ENCODE data around the gene PRMT9. TPM values are rescaled to one million over a fixed set of nuclear protein-coding genes. Genes with fewer than 3 reads are reported as not detected.

The PRMT9 gene
- total RNA-seq, 5 donors from 2014 or later (not counting 1 experiment from before 2014, with no cell fraction given): 9.8 to 17.3 (median 12.3) TPM

- Histone ChIP-seq H3K27ac (ENCODE audit: low read length) (no peak overlapping the region), H3K4me3 (ENCODE audit: control insufficient read depth in 1 of 2, extremely low read depth in 1 of 2, low read length in 1 of 2) (no peak overlapping the region), H3K9me3 (no peaks in the 10 kb centered on the region), H3K27me3 (replicated peaks in 1 of 2; ENCODE audit: control insufficient read depth in 2 of 2, extremely low read depth in 1 of 2, insufficient read depth in 2 of 2, low read length in 1 of 2) (no peaks in the 10 kb centered on the region), H3K36me3 (ENCODE audit: control insufficient read depth in 2 of 2, extremely low read depth in 1 of 2, insufficient read depth in 1 of 2, low read length in 1 of 2) (no peaks in the 10 kb centered on the region), H3K4me1 (ENCODE audit: control insufficient read depth in 1 of 2, extremely low read depth in 1 of 2, insufficient read depth in 2 of 2, low read length in 2 of 2) (no peaks in the 10 kb centered on the region)
- WGBS (ENCODE audit: insufficient coverage): no CpG with 5 or more reads among the region's 5 CpGs
- ChIA-PET CTCF (interaction anchor here (0.6 to 4.2 kb wide), 9 partner anchors 15 to 192 kb away, joined by 3 to 65 read pairs (median 3); no protein-coding TSS in a partner anchor), POLR2A (interaction anchor here in 1 of 2 donors (0.6 kb wide), 1 partner anchor 52 kb away, joined by 3 read pairs; no protein-coding TSS in a partner anchor)
- Mint-ChIP-seq H3K36me3 (no peaks in the 10 kb centered on the region), H3K27me3 (peaks cover 0 to 1% of the 10 kb centered on the region in 2 donors), H3K9me3 (no peaks in the 10 kb centered on the region), H3K4me3 (no peak overlapping the region), H3K27ac (no peak overlapping the region), H3K4me1 (peaks cover 0 to 7% (median 2%) of the 10 kb centered on the region in 3 donors)
- ATAC-seq (replicated peaks in 1 of 4) (no peak), DNase-seq (no peak)
These were observed 26.0 kb upstream of the PRMT9 start for GRCh38 chr4:147709999-147710398.

DNA sequence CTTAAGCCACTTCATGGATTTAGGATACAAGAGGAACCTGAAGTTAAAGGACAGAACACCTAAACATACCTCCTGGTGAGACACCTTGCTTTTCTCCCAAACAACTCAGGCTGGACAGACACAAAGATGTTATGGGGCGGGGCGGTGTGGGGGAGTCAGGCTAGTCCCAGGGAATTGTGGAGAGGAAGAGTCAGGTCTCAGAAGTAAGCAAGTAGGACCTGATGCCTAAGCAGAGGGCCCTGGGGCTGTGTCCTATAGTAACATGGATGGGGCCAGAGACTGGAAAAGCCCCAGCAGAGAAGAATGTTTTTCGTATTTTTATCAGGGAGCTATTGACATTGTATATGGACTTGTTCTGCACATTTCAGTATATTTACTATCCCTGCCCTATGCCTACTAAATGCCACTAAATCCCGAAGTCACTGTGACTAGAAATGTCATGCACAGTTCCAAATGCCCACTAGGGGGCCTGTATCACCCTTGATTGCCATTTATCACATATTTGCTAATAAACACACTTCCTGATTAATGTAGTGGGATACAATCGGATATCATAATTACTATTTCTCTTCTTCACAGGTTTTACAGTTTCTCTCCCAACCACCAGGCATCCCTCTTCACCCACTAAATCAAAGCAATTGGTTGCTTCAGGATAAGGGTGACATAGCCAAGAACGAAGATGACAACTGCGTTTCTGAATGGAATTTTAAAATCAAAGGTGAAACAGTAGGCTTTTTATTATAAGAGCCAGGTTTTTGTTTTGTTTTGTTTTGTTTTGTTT, 24.1 kb upstream of the PRMT9 start:
- CTCF ChIA-PET: interaction anchor here (0.6 to 4.2 kb wide), 13 partner anchors 17 to 1061 kb away, joined by 3 to 65 read pairs (median 3); partner anchors contain the start of gene TMEM184C (in 1 of the 2)
- peak; percentile 43 to 74 (median 58) for ATAC-seq (replicated peaks in 1 of 4)
- Mint-ChIP-seq H3K4me3 (no peak overlapping the region), H3K27me3 (peaks cover 0 to 1% of the 10 kb centered on the region in 2 donors), H3K4me1 (peaks cover 0 to 7% (median 2%) of the 10 kb centered on the region in 3 donors), H3K27ac (no peak overlapping the region), H3K9me3 (no peaks in the 10 kb centered on the region), H3K36me3 (no peaks in the 10 kb centered on the region)
- Histone ChIP-seq H3K27me3 (replicated peaks in 1 of 2; ENCODE audit: control insufficient read depth in 2 of 2, extremely low read depth in 1 of 2, insufficient read depth in 2 of 2, low read length in 1 of 2) (no peaks in the 10 kb centered on the region), H3K36me3 (ENCODE audit: control insufficient read depth in 2 of 2, extremely low read depth in 1 of 2, insufficient read depth in 1 of 2, low read length in 1 of 2) (no peaks in the 10 kb centered on the region), H3K4me1 (ENCODE audit: control insufficient read depth in 1 of 2, extremely low read depth in 1 of 2, insufficient read depth in 2 of 2, low read length in 2 of 2) (no peaks in the 10 kb centered on the region), H3K4me3 (ENCODE audit: control insufficient read depth in 1 of 2, extremely low read depth in 1 of 2, low read length in 1 of 2) (no peak overlapping the region), H3K9me3 (no peaks in the 10 kb centered on the region), H3K27ac (ENCODE audit: low read length) (no peak overlapping the region)
- peak in 32 of 35 experiments; percentile 11 to 77 (median 38) for DNase-seq
- POLR2A ChIA-PET: no interaction called here
- WGBS (ENCODE audit: insufficient coverage): 100% methylated on average over 2 of the region's 7 CpGs

- POLR2A ChIA-PET: no interaction called here
- no peaks in the 10 kb centered on the region for H3K36me3 Mint-ChIP-seq
- WGBS (ENCODE audit: insufficient coverage): no CpG with 5 or more reads among the region's 1 CpG
- CTCF ChIA-PET: interaction anchor here in 1 of 2 donors (1.2 kb wide), 1 partner anchor 162 kb away, joined by 7 read pairs; no protein-coding TSS in a partner anchor
- H3K4me3 Mint-ChIP-seq: no peak overlapping the region
- H3K27ac ChIP-seq (ENCODE audit: low read length): no peak overlapping the region
- no peaks in the 10 kb centered on the region for H3K4me1 ChIP-seq (ENCODE audit: control insufficient read depth in 1 of 2, extremely low read depth in 1 of 2, insufficient read depth in 2 of 2, low read length in 2 of 2)
- no peak overlapping the region for H3K27ac Mint-ChIP-seq
- H3K9me3 ChIP-seq: no peaks in the 10 kb centered on the region
- H3K36me3 ChIP-seq (ENCODE audit: control insufficient read depth in 2 of 2, extremely low read depth in 1 of 2, insufficient read depth in 1 of 2, low read length in 1 of 2): no peaks in the 10 kb centered on the region
- DNase-seq: no peak
- ATAC-seq (replicated peaks in 1 of 4): no peak
- H3K9me3 Mint-ChIP-seq: peaks cover 0 to 3% (median 0%) of the 10 kb centered on the region in 3 donors
- peaks cover 0 to 1% of the 10 kb centered on the region in 2 donors for H3K27me3 Mint-ChIP-seq
- peaks cover 0 to 7% (median 2%) of the 10 kb centered on the region in 3 donors for H3K4me1 Mint-ChIP-seq
- no peak overlapping the region for H3K4me3 ChIP-seq (ENCODE audit: control insufficient read depth in 1 of 2, extremely low read depth in 1 of 2, low read length in 1 of 2)
- no peaks in the 10 kb centered on the region for H3K27me3 ChIP-seq (replicated peaks in 1 of 2; ENCODE audit: control insufficient read depth in 2 of 2, extremely low read depth in 1 of 2, insufficient read depth in 2 of 2, low read length in 1 of 2)
These were observed 20.9 kb upstream of the PRMT9 start for GRCh38 chr4:147704846-147705245.

GRCh38 chr4:147696866-147697265, 12.9 kb upstream of the PRMT9 start:
- 83% methylated on average over 1 of the region's 1 CpG for WGBS (ENCODE audit: insufficient coverage)
- POLR2A ChIA-PET: interaction anchor here in 1 of 2 donors (0.6 kb wide), 2 partner anchors 12 to 13 kb away, joined by 3 to 6 read pairs; partner anchors contain the start of gene PRMT9
- ATAC-seq (replicated peaks in 1 of 4) (no peak), DNase-seq (no peak)
- no peaks in the 10 kb centered on the region for H3K9me3 ChIP-seq
- H3K36me3 ChIP-seq (ENCODE audit: control insufficient read depth in 2 of 2, extremely low read depth in 1 of 2, insufficient read depth in 1 of 2, low read length in 1 of 2): no peaks in the 10 kb centered on the region
- peaks cover 0 to 19% of the 10 kb centered on the region in 2 experiments for H3K27me3 ChIP-seq (replicated peaks in 1 of 2; ENCODE audit: control insufficient read depth in 2 of 2, extremely low read depth in 1 of 2, insufficient read depth in 2 of 2, low read length in 1 of 2)
- no peak overlapping the region for H3K27ac ChIP-seq (ENCODE audit: low read length)
- Mint-ChIP-seq H3K9me3 (peaks cover 0 to 4% (median 0%) of the 10 kb centered on the region in 3 donors), H3K27me3 (peaks cover 16 to 31% of the 10 kb centered on the region in 2 donors), H3K27ac (no peak overlapping the region), H3K36me3 (no peaks in the 10 kb centered on the region), H3K4me3 (no peak overlapping the region), H3K4me1 (no peaks in the 10 kb centered on the region)
- H3K4me3 ChIP-seq (ENCODE audit: control insufficient read depth in 1 of 2, extremely low read depth in 1 of 2, low read length in 1 of 2): no peak overlapping the region
- CTCF ChIA-PET: interaction anchor here in 1 of 2 donors (1.0 kb wide), 1 partner anchor 170 kb away, joined by 3 read pairs; no protein-coding TSS in a partner anchor
- H3K4me1 ChIP-seq (ENCODE audit: control insufficient read depth in 1 of 2, extremely low read depth in 1 of 2, insufficient read depth in 2 of 2, low read length in 2 of 2): no peaks in the 10 kb centered on the region

GRCh38 chr4:147693218-147693617, 9.3 kb upstream of the PRMT9 start:
- H3K27ac ChIP-seq (ENCODE audit: low read length): no peak overlapping the region
- peaks cover 0 to 3% of the 10 kb centered on the region in 2 experiments for H3K4me1 ChIP-seq (ENCODE audit: control insufficient read depth in 1 of 2, extremely low read depth in 1 of 2, insufficient read depth in 2 of 2, low read length in 2 of 2)
- H3K27me3 Mint-ChIP-seq: peaks cover 22 to 45% of the 10 kb centered on the region in 2 donors
- H3K36me3 ChIP-seq (ENCODE audit: control insufficient read depth in 2 of 2, extremely low read depth in 1 of 2, insufficient read depth in 1 of 2, low read length in 1 of 2): no peaks in the 10 kb centered on the region
- H3K4me3 ChIP-seq (ENCODE audit: control insufficient read depth in 1 of 2, extremely low read depth in 1 of 2, low read length in 1 of 2): no peak overlapping the region
- ChIA-PET POLR2A (interaction anchor here in 1 of 2 donors (0.6 to 0.7 kb wide), 2 partner anchors 38 to 359 kb away, joined by 5 to 9 read pairs; partner anchors contain the start of gene ARHGAP10), CTCF (no interaction called here)
- H3K4me3 Mint-ChIP-seq: no peak overlapping the region
- H3K4me1 Mint-ChIP-seq: peaks cover 0 to 5% (median 4%) of the 10 kb centered on the region in 3 donors
- no CpG with 5 or more reads among the region's 3 CpGs for WGBS (ENCODE audit: insufficient coverage)
- no peak overlapping the region for H3K27ac Mint-ChIP-seq
- no peaks in the 10 kb centered on the region for H3K36me3 Mint-ChIP-seq
- H3K27me3 ChIP-seq (replicated peaks in 1 of 2; ENCODE audit: control insufficient read depth in 2 of 2, extremely low read depth in 1 of 2, insufficient read depth in 2 of 2, low read length in 1 of 2): peaks cover 0 to 27% of the 10 kb centered on the region in 2 experiments
- no peaks in the 10 kb centered on the region for H3K9me3 Mint-ChIP-seq
- H3K9me3 ChIP-seq: no peaks in the 10 kb centered on the region
- ATAC-seq (replicated peaks in 1 of 4) (no peak), DNase-seq (no peak)

GRCh38 chr4:147691820-147692219, 7.9 kb upstream of the PRMT9 start:
- CTCF ChIA-PET: no interaction called here
- POLR2A ChIA-PET: no interaction called here

More at GRCh38 chr4:147691820-147692219, 7.9 kb upstream of the PRMT9 start:
- peaks cover 0 to 3% of the 10 kb centered on the region in 2 experiments for H3K4me1 ChIP-seq (ENCODE audit: control insufficient read depth in 1 of 2, extremely low read depth in 1 of 2, insufficient read depth in 2 of 2, low read length in 2 of 2)
- Mint-ChIP-seq H3K4me3 (no peak overlapping the region), H3K9me3 (no peaks in the 10 kb centered on the region), H3K27ac (no peak overlapping the region), H3K36me3 (no peaks in the 10 kb centered on the region), H3K4me1 (peaks cover 0 to 5% (median 4%) of the 10 kb centered on the region in 3 donors), H3K27me3 (peaks cover 22 to 42% of the 10 kb centered on the region in 2 donors)
- WGBS (ENCODE audit: insufficient coverage): no CpG with 5 or more reads among the region's 2 CpGs
- H3K36me3 ChIP-seq (ENCODE audit: control insufficient read depth in 2 of 2, extremely low read depth in 1 of 2, insufficient read depth in 1 of 2, low read length in 1 of 2): no peaks in the 10 kb centered on the region
- H3K27me3 ChIP-seq (replicated peaks in 1 of 2; ENCODE audit: control insufficient read depth in 2 of 2, extremely low read depth in 1 of 2, insufficient read depth in 2 of 2, low read length in 1 of 2): peaks cover 0 to 27% of the 10 kb centered on the region in 2 experiments
- no peak overlapping the region for H3K4me3 ChIP-seq (ENCODE audit: control insufficient read depth in 1 of 2, extremely low read depth in 1 of 2, low read length in 1 of 2)
- H3K9me3 ChIP-seq: no peaks in the 10 kb centered on the region
- ATAC-seq (replicated peaks in 1 of 4) (no peak), DNase-seq (no peak)
- no peak overlapping the region for H3K27ac ChIP-seq (ENCODE audit: low read length)

Data from T-cell (primary cell).